ENCODE results near the gene MED7. TPM values are rescaled to one million over a fixed set of nuclear protein-coding genes. Genes with fewer than 3 reads are reported as not detected.
A peak's percentile ranks its signal among the peaks of the same experiment; 100 is the strongest.

The MED7 gene
- polyA plus RNA-seq, 2 of the 4 experiments (the other 2 are of a cell fraction) = 22.6 to 23.0 TPM

GRCh38 chr5:157116483-157116954 lies 26.1 kb downstream of the MED7 start:
- no peak overlapping the region for H3K4me2 ChIP-seq
- H3K27ac ChIP-seq = peak overlapping the region in 1 of 2 experiments; percentile 17; a peak in 1 of 6 replicates
- 85% methylated on average over 6 of the region's 6 CpGs for WGBS (ENCODE audit: missing lambda C conversion rate)
- ATAC-seq = no peak
- no peak overlapping the region for H3K4me3 ChIP-seq
- POLR2A ChIA-PET = no interaction called here
- no peak for TF ChIP-seq PBX3 (IDR thresholded peaks at IDR 0.05)
- peaks cover 11% of the 10 kb centered on the region for H3K4me1 ChIP-seq
- FAIRE-seq = no peak
- peaks cover 11% of the 10 kb centered on the region for H3K9me3 ChIP-seq
- DNase-seq (ENCODE audit: low read depth in 1 of 2, low spot score in 1 of 2) = no peak
- CTCF ChIA-PET = interaction anchor here (2.6 kb wide), 1 partner anchor 15 kb away, joined by 12 read pairs; no protein-coding TSS in a partner anchor

- ChIA-PET POLR2A (interaction anchor here (1.1 kb wide), 1 partner anchor 8 kb away, joined by 3 read pairs; no protein-coding TSS in a partner anchor), CTCF (interaction anchor here (2.6 kb wide), 1 partner anchor 17 kb away, joined by 12 read pairs; no protein-coding TSS in a partner anchor)
- TF ChIP-seq BHLHE40 (IDR thresholded peaks at IDR 0.05; ENCODE audit: low read depth, low read length) = no peak
- TF ChIP-seq FOXS1 (CRISPR knock-in tag; IDR thresholded peaks at IDR 0.05) = no peak
- TF ChIP-seq RARB (CRISPR knock-in tag; IDR thresholded peaks at IDR 0.05) = no peak
- TF ChIP-seq TFCP2L1 (CRISPR knock-in tag; IDR thresholded peaks at IDR 0.05) = no peak
- TF ChIP-seq CEBPB (IDR thresholded peaks at IDR 0.05) = no peak
- TF ChIP-seq TP53 (CRISPR knock-in tag; IDR thresholded peaks at IDR 0.05) = no peak
- TF ChIP-seq EP300 (IDR thresholded peaks at IDR 0.05) = no peak
- no peak for TF ChIP-seq ATOH8 (CRISPR knock-in tag; IDR thresholded peaks at IDR 0.05; ENCODE audit: low read depth)
- no peak for TF ChIP-seq FOSL2 (IDR thresholded peaks at IDR 0.05)
- no peak for TF ChIP-seq FOSL2 (CRISPR knock-in tag; IDR thresholded peaks at IDR 0.05)
- no peak for TF ChIP-seq NFE2L2 (conservative IDR thresholded peaks at IDR 0.05; ENCODE audit: low read length)
- no peak for TF ChIP-seq KDM1A (IDR thresholded peaks at IDR 0.05; ENCODE audit: low read depth)
- no peak for TF ChIP-seq CHD4 (IDR thresholded peaks at IDR 0.05; ENCODE audit: borderline replicate concordance)
- no peak for FAIRE-seq
- no peak for ATAC-seq
- DNase-seq (ENCODE audit: low read depth in 1 of 2, low spot score in 1 of 2) = no peak
- H3K4me1 ChIP-seq = peaks cover 11% of the 10 kb centered on the region
- 0 out of 3 replicates have a peak overlapping the region, but pooled peaks have one; percentile 11 for H3K4me2 ChIP-seq
- H3K4me3 ChIP-seq = no peak overlapping the region
- 45% methylated on average over 1 of the region's 1 CpG for WGBS (ENCODE audit: missing lambda C conversion rate)
- H3K27ac ChIP-seq = peak overlapping the region; percentile 1 to 34; a peak in 4 of 6 replicates
- peaks cover 2% of the 10 kb centered on the region; the same call in 1 of the 3 replicates for H3K9me3 ChIP-seq
Measured at GRCh38 chr5:157115502-157115901, 27.2 kb downstream of the MED7 start.

GRCh38 chr5:157115012-157115411 lies 27.7 kb downstream of the MED7 start:
- CTCF ChIA-PET = interaction anchor here (2.6 kb wide), 1 partner anchor 17 kb away, joined by 12 read pairs; no protein-coding TSS in a partner anchor
- peak overlapping the region; percentile 11; the same call in 1 of the 3 replicates for H3K4me2 ChIP-seq
- peaks cover 11% of the 10 kb centered on the region for H3K4me1 ChIP-seq
- ATAC-seq (no peak), FAIRE-seq (no peak), DNase-seq (ENCODE audit: low read depth in 1 of 2, low spot score in 1 of 2) (no peak)
- no peak for TF ChIP-seq RAD21 (conservative IDR thresholded peaks at IDR 0.05 in 1 of 2, IDR thresholded peaks at IDR 0.05 in 1 of 2)
- no peak for TF ChIP-seq FOSL2 (IDR thresholded peaks at IDR 0.05)
- TF ChIP-seq FOSL2 (CRISPR knock-in tag; IDR thresholded peaks at IDR 0.05) = no peak
- TF ChIP-seq BCL3 (IDR thresholded peaks at IDR 0.05) = no peak
- no peak for TF ChIP-seq PBX3 (IDR thresholded peaks at IDR 0.05)
- H3K27ac ChIP-seq = peak overlapping the region; percentile 1 to 34; a peak in 3 of 6 replicates
- H3K4me3 ChIP-seq = no peak overlapping the region
- peaks cover under 1% of the 10 kb centered on the region; the same call in 1 of the 3 replicates for H3K9me3 ChIP-seq
- POLR2A ChIA-PET = interaction anchor here (1.1 kb wide), 1 partner anchor 8 kb away, joined by 3 read pairs; no protein-coding TSS in a partner anchor
